HG03159 (cell line): ENCODE data around the gene MARCHF2.

Experiments used
- ATAC-seq: cut with Tn5 transposase; IDR thresholded peaks from one replicate; pipeline ENCODE4 v1.9.1; 2021; ENCODE audit warnings: mild to moderate bottlenecking, moderate library complexity; ENCODE audit not compliant: unreplicated experiment

Gene MARCHF2

DNA sequence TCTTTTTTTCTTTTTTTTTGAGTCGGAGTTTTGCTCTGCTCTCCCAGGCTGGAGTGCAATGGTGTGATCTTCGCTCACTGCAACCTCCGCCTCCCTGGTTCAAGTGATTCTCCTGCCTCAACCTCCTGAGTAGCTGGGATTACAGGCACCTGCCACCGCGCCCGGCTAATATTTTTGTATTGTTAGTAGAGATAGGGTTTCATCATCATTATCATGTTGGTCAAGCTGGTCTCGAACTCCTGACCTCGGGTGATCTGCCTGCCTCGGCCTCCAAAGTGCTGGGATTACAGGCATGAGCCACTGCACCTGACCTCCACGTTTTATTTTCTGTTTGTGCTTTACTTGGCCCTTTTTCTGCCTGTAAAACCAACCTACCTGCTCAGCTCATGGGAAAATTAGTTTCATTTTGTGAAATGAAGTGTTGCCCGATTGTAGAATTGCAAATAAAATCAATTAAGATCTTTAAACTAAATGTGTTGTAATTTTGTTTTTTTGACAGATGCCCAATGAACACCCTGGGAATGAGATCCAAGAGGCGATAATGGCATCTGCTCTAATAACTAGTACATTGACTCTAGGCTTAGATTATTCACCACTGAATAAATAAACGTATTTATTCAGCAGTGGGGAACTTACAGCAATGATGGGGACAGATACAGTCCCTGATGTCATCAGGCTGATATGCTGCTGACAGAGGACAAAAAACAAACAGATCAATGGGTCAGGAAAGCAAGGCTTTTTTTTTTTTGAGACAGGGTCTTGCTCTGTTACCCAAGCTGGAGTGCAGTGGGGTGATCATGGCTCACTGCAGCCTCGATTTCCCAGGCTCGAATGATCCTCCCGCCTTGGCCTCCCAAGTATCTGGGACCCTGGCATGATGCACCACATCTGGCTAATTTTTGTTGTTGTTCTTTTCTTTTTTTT is 25.2 kb upstream of the MARCHF2 start:
- no peak for ATAC-seq

DNA sequence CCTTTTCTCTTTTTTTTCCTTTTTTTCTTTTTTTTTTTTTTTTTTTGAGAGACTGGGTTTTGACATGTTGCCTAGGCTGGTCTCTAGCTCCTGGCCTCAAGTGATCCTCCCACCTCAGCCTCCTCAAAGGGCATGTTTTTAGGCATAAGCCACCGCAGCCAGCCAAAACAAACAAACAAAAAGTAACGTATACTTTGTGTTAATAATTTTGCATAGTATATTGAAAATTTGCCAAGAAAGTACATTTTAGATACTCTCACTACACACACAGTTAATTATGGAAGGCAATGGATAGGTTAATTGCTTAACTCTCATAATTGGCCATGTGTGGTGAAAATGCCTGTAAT is 24.5 kb upstream of the MARCHF2 start:
- no peak for ATAC-seq

DNA sequence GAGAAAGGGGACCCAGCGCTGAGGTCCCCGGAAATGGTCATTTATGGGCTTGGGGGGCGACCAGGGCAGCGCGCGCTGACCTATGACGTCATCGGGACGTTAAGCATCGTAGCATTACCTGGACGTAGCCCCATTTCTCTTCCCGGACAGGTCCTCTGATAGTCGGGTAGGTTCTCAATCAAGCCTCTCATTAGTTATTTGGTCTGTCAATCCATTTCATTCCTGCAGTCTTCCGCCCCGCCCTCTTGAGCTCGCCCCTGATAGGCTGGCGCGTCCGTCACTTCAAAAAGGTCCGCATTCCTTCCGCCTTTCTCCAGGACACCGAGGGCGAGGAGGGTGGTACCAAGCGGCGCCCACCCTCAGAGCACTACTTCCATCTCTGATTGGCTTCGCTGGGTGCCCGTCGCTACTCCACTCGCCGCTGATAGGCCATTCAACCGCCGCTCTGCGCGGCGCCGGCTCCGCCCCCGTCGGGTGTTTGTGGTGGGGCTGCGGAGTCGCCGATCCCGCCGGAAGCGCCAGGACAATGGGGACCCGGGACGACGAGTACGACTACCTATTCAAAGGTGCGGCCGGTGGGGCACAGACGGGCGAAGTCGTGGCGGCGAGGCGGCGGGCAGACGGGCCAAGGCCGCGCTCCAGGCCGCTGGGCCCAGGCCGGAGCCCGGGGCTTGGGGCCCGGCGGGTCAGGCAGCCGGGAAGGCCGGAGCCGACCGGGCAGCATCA is 23.1 kb upstream of the MARCHF2 start, which contains the start of gene RAB11B:
Gene RAB11B, plus strand, starts transcription at position 470 of the 726 bp plus-strand sequence. Its CDS starts 57 bp downstream, at position 527.
- peak; percentile 93 for ATAC-seq

DNA sequence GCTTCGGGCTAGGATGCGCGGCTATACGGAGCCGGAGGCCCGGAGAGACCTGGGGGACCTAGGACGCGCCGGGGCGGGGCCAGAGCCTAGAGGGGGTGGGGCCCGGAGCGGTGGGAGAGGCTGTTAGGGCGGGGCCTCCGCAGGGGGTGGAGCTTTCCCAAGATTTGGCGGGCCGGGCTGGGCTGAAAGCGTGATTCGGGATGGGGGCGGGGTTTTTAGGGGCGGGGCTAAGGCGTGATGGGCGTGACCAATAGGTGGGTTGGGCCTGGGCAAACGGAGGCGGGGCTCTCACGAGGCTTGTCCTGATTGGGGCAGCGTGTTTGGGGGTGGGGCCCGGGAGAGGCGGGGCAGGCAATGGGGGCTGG is 22.5 kb upstream of the MARCHF2 start:
- peak; percentile 41 for ATAC-seq

DNA sequence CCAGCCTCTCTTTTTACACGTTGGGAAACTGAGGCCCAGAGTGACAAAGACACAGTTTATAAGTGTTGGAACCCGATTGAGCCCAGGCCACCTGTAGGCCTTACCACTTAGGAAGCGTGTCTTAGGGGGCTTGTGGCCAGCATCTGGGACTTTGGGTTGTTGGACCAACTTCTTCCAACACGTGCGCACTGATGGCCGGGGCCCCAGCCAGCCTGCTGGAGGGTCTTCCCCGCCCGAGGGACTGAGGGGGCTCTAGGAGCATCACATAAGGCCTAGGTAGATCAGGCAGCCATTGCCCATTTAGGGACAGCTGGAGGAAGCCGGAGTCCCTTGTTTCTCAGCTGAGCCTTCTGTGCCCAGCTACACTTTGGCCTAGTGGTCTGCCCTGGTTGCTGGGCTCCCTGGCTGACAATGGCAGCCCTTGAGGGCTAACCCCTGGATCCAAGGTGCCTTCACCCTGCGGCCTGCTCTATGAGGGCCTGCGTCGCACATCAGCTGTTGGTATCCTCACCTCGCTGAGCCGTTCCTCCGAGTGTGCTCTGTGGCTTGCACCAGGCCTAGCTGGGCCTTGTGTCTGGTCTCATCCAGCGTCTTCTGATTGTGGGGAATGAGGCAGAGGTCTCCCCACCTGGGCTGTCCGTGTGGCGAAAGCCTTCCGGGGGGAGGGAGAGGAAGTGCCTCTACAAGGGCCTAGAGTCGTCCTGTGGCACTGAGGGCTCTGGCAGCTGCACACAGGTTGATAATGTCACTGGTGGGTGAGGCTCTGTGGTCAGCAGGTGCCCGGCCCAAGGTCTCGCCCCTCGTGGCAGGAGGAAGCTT is 21.7 kb upstream of the MARCHF2 start:
- ATAC-seq = no peak

DNA sequence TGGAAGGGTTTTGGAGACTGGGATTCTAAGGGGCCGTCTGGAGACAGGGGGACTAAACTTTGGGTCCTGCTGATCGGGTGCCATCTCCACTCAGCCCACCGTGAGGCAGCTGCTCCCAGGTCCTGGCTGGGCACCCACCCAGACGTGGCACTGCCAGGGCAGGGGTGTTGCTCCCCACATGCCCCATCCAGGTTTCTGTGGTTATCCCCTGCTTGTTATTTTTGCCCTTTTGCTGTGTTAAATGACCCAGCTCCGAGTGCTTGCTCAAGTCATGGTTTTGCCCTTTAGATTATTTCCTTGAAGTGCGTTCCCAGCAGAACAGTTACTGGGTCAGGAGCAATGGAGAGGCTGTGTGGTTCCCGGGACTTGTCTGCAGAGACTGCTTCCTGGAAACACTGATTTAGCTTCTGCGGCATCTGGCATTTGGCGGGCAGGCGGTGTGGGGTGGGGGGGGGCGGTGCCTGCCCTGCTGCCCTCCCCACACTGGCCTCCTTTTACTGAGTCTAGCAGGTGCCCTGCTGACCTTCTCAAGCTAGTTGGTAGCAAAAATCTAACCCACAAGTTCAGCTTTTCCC is 21.0 kb upstream of the MARCHF2 start:
- no peak for ATAC-seq

DNA sequence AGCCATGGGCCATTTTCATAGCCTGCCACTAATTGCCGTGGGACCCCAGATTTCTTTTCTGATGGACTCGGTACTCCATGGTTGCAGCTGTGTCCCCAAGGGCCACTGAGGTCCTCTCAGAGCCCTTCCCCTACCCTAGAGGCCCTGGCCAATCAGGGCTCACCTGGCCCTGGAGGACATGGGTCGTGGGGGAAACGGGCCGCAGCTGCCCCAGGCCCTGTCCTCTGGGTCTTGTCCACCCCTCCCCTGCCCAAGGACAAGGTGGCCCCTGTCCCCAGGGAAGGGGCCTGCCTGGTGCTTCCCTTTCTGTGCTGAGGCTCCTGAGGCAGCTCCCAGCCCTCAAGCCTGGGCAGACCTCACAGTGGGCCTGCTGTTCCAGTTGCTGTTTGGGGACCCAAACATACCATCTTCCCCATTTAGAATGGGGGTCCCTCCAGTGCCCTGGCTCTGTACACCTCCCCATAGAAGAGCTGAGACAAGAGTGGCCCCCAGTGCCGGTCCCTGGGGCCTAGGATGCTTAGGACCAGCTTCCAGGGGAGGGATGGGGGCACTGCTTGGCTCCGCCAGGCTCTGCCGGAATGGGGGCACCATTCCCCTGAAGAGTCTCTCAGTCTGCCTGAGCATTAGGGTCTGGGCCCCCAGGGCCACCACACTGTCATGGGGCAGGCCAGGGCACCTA is 19.8 kb upstream of the MARCHF2 start:
- no peak for ATAC-seq

DNA sequence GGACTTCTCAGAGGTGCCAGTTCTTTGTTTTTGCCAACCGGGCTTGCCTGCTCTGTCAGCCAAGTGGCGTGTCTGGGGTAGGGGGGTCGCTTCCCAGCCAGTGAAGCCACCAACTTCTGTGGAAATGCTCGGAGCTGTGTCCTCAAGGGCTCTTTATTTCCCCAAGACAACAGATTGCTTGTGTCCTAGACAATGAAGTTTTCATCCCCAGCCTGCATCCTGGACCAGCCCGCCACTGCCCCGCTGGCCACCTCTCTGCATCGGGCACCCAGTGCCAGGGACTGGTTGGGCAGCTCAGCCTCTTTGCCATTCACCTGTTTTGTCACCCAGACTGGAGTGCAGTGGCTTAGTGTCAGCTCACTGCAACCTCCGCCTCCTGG is 19.2 kb upstream of the MARCHF2 start:
- ATAC-seq = no peak

DNA sequence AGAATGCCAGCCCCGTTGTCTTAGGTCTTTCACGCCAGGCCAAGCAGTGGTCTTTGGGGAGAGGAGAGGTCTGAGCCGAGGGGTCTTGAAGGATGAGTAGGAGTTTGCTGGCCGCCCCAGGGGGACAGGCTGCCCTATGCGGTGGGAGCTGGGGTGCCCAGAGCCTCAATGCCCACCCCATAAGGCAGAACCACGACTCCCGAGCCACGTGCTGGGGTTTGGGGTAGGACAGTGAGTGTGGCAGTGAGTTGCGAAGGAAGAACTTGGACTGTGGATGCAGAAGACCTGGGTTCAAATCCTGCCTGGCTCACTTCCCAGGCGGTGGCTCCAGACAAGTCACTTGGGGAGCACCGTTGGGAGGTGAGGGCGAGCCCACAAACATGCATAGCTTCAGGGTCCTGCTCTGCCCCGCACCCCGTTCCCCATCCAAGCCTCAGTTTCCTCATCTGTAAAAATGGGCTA is 17.5 kb upstream of the MARCHF2 start:
- no peak for ATAC-seq

DNA sequence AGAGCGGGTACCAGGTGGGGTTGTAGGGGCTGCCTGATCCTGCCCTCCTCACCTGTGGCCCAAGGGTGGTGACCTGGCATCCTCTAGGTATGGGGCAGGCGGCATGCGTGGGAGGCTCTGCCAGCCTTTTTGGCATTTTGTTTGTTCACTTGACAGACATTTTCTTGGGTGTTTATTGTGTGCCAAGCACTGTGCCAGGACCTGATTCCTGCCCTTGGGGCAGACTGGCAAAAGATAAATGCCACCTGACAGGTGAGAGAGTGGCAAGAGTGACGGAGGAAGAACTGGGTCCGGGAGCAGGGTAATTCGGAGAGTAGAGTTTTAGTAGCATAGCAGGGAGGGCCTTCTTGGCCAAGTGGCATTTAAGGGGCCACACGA is 16.9 kb upstream of the MARCHF2 start:
- ATAC-seq = no peak

DNA sequence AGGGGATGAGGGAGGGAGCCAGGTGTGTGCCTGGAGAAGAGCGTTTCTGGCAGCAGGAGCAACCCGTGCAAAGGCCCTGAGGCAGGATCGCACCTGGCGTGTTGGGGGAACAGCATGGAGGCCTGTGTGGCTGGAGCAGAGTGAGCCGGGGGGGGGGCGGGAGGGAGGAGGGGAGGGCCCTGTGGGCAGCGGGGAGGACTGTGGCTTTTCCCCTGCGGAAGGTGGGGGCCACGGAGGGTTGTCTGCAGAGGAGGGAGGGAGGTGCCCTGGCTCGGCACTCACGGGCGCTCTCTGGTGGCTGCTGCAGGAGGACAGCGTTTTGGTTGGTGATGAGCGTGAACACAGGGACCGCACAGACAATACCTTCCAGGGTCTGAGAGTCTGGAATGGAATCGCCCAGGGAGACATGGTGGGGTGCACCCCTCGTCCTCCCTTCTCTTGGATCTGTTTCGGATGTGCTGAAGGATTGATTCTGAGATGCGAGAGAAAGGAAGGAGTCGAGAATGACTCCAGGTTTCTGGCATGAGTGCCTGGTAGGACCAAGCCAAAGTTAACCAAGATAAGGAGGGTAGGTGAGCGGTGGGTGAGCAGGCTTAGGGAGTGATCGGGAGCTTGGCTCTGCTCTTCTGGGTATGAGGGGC is 16.4 kb upstream of the MARCHF2 start:
- no peak for ATAC-seq

DNA sequence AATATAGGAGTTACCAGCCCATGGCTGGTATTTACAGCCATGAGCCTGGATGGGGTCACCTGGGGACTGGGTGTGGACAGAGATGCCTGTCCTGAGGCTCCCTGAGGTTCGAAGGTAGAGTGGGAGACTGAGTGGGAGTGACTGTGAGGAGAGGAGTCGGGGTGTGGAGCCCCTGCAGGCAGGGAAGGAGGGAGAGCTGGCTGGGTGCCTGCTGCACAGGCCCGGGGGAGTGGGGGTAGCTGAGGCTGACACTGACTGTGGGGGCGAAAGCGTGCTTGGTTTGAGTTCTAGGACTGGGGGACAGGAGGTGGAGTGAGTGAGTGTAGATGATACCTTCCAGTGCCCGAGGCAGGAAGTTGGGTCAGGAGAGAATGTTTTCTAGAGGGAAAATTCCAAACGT is 15.8 kb upstream of the MARCHF2 start:
- no peak for ATAC-seq

DNA sequence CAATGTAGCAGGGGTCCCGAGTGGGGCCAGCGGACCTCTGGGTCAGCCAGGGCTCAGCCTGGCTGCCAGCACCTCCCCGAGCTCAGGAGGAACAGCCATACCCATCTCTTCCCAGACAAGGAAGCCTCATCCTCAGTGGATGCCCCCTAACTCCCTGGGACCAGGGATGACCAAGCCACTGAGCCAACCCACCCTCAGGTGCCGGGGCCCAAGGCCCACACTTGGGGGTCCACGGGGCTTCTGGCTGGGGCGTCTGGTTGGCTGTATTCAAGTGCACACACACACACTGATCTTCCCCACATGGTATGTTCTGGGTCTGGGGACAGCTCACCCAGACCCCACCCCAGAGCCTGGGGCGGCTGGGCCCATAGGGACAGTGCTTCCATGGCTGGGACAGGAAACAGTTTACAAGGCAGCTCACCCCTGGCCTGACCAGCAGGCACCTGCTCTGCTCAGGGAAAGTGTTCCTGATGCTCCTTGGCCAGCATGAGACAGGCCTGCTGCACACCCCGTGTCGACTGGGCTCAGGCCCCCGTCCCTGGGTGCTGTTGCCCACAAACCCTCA is 15.3 kb upstream of the MARCHF2 start:
- ATAC-seq = no peak

DNA sequence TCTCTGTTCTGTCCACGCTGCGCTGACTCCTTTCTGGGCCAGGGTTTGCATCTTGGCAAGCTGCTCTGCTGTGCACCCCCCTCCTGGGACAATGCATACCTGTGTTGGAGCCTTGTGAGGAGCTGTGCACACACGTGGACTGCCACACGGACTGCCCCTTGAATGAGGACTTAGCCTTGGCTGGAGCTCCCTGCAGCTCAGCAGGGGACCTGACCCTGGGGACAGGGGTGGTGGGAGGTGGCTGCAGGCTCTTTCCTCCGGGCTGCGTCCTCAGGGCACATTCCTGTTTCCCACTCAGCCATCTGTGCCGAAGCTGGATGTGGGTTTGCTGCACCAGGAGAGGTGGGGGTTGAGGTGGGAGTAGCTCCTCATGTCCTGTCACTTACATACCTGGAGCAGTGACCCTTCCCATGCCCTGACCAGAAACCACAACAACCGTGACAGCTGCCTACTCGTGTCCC is 14.8 kb upstream of the MARCHF2 start:
- ATAC-seq = no peak

DNA sequence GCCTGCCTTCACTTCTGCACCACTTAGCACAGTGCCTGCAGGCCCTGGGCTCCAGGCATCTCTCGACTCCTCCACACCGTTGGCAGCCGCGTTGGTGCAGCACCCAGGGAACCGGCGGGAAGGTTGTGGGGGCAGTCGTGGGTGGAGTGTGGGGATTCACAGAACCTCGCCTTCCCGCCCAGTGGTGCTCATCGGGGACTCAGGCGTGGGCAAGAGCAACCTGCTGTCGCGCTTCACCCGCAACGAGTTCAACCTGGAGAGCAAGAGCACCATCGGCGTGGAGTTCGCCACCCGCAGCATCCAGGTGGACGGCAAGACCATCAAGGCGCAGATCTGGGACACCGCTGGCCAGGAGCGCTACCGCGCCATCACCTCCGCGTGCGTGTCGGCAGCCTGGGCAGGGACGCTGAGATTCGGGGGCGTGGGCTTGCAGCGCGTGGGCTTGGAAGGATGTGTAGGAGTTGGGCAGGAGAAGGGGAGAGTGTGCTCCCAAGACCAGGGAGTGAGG is 13.4 kb upstream of the MARCHF2 start:
- no peak for ATAC-seq

DNA sequence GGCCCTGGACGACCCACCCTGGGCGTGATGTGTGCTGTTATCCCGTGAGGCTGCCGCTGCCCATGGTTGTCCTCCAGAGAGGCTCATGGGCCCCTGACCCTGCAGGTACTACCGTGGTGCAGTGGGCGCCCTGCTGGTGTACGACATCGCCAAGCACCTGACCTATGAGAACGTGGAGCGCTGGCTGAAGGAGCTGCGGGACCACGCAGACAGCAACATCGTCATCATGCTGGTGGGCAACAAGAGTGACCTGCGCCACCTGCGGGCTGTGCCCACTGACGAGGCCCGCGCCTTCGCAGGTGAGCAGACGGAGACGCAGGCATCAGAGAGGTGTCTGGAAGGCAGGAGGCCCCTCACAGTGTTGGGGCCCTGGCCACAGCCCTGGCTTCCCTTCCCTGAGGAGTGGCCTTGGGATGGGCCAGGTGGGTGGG is 11.1 kb upstream of the MARCHF2 start:
- ATAC-seq = no peak

DNA sequence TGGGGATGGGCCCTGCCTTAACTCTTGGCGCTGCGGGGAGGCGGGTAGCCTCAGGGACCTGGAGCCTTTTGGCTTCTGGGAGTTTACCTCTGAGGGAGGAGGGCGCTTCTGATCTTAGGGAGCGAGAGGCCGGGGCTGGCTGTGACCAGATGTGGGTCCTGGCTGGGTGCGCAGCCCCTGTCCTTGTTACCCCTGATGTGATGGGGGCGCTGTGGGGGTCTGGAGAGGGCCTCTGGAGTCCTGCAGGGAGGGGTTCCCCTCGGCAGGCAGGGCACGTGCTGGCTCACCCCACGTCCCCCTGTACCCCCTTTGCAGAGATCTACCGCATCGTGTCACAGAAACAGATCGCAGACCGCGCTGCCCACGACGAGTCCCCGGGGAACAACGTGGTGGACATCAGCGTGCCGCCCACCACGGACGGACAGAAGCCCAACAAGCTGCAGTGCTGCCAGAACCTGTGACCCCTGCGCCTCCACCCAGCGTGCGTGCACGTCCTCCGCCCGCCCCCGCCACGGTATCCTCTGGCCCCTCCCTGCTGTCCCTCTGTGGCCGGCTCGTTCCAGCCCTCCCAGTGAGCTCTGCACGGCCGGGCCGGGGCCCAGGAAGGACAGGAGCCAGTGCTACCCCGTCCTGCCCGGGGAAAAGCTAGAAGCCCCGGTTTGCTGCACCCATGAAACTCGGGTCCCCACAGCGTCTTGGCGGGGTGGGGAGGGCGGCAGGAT is 9.8 kb upstream of the MARCHF2 start:
- no peak for ATAC-seq

DNA sequence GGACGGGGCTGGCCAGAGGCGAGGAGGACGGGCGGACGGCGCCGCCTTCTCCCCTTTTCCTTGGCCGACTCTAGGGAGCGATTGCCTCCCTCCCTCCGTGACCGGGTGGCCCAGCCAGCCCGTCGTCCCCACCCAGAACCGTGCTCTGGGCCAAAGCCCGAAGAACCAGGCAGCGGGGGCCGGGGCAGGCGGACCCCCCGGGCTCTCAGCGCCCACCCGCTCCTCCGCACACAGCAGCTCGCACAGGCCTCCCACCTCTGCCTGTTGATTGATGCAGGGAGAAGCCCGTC is 9.3 kb upstream of the MARCHF2 start:
- no peak for ATAC-seq
